HEK293T (cell line): Measurements from ENCODE around the gene SCUBE1.

Source experiments
- CTCF ChIA-PET: fragments of 350-600 bp; formaldehyde crosslinking; extraction: SDS; loops from one replicate; lab custom pipeline; 2021; ENCODE audit warnings: antibody characterized with exemption, inconsistent platforms; lab: Yijun Ruan, JAX
- POLR2A ChIA-PET: fragments of 350-600 bp; formaldehyde crosslinking; extraction: SDS; loops from one replicate; lab custom pipeline; 2020; ENCODE audit warnings: antibody characterized with exemption, inconsistent platforms; lab: Yijun Ruan, JAX
- DNase-seq: peaks from one replicate; pipeline ENCODE4 v3.0.0; 2012; ENCODE audit warnings: mixed read lengths; ENCODE audit errors: extremely low spot score
- ARNT ChIP-seq: fragments of 450-650 bp; IDR thresholded peaks from 2 replicates; pipeline ENCODE4 v1.6.1; 2017; ENCODE audit warnings: mild to moderate bottlenecking
- BHLHE40 ChIP-seq: fragments of 450-650 bp; IDR thresholded peaks from 2 replicates; pipeline ENCODE4 v1.6.1; 2016; ENCODE audit warnings: mild to moderate bottlenecking, moderate library complexity, borderline replicate concordance
- CTBP1 ChIP-seq: fragments of 450-650 bp; IDR thresholded peaks from 2 replicates; pipeline ENCODE4 v1.6.1; 2016; ENCODE audit warnings: borderline replicate concordance
- ELF4 ChIP-seq: fragments of 450-650 bp; IDR thresholded peaks from 2 replicates; pipeline ENCODE4 v1.6.1; 2017; ENCODE audit warnings: antibody characterized with exemption
- FOXA1 ChIP-seq: fragments of 450-650 bp; IDR thresholded peaks from 2 replicates; pipeline ENCODE4 v1.6.1; 2016; ENCODE audit warnings: mild to moderate bottlenecking
- FOXK2 ChIP-seq: fragments of 450-650 bp; IDR thresholded peaks from 2 replicates; pipeline ENCODE4 v1.6.1; 2016; ENCODE audit warnings: mild to moderate bottlenecking
- FOXM1 ChIP-seq: fragments of 450-650 bp; IDR thresholded peaks from 2 replicates; pipeline ENCODE4 v1.6.1; 2017; ENCODE audit warnings: mild to moderate bottlenecking, borderline replicate concordance
- HDGF ChIP-seq: fragments of 450-650 bp; IDR thresholded peaks from 2 replicates; pipeline ENCODE4 v1.6.1; 2017; ENCODE audit warnings: antibody characterized with exemption, borderline replicate concordance
- L3MBTL2 ChIP-seq: fragments of 450-650 bp; conservative IDR thresholded peaks from 2 replicates; pipeline ENCODE4 v1.6.1; 2016; ENCODE audit warnings: mild to moderate bottlenecking
- LEF1 ChIP-seq: fragments of 450-650 bp; IDR thresholded peaks from 2 replicates; pipeline ENCODE4 v1.6.1; 2017; ENCODE audit warnings: mild to moderate bottlenecking, borderline replicate concordance
- NFRKB ChIP-seq: fragments of 450-650 bp; IDR thresholded peaks from 2 replicates; pipeline ENCODE4 v1.6.1; 2016; ENCODE audit warnings: mild to moderate bottlenecking, moderate library complexity
- PKNOX1 ChIP-seq: fragments of 450-650 bp; IDR thresholded peaks from 2 replicates; pipeline ENCODE4 v1.6.1; 2016
- SP1 ChIP-seq: fragments of 450-650 bp; IDR thresholded peaks from 2 replicates; pipeline ENCODE4 v1.6.1; 2017
- SUZ12 ChIP-seq: fragments of 450-650 bp; IDR thresholded peaks from 2 replicates; pipeline ENCODE4 v1.6.1; 2016; ENCODE audit warnings: mild to moderate bottlenecking
- TARDBP ChIP-seq: fragments of 450-650 bp; IDR thresholded peaks from 2 replicates; pipeline ENCODE4 v1.6.1; 2016
- ZNF384 ChIP-seq: fragments of 450-650 bp; IDR thresholded peaks from 2 replicates; pipeline ENCODE4 v1.6.1; 2016

Gene SCUBE1

DNA sequence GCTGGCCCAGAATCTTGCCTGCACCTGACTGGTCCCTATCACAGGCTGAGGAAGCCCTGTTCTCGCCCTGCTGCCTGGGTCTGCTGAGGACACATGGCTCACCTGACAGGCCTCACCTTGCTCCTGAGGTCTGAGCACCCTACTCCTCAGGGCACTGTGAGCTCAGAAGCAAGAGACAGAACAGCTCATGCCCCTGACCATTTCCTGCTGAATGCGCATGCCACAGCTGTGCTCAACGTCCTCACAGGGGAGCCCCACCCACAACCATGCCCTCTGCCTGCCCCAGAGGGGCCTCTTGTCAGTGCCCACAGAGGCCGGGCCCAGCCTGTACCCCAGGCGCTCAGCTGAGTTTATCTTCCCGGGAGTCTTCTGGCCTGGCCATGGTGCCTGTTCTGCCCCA, 194.6 kb downstream of the SCUBE1 start:
- ChIA-PET POLR2A (interaction anchor here (0.6 to 1.2 kb wide), 2 partner anchors 39 to 775 kb away, joined by 3 to 4 read pairs; partner anchors contain the start of gene PNPLA3), CTCF (no interaction called here)
- DNase-seq, result no peak
- TF ChIP-seq NFRKB (no peak), FOXK2 (no peak), ARNT (no peak), FOXM1 (no peak), BHLHE40 (no peak), L3MBTL2 (no peak), SUZ12 (no peak), FOXA1 (no peak), PKNOX1 (no peak), TARDBP (no peak), HDGF (no peak), CTBP1 (no peak), SP1 (no peak), ELF4 (no peak), LEF1 (no peak)

GRCh38 chr22:43147821-43148220, 195.4 kb downstream of the SCUBE1 start:
- ChIA-PET POLR2A (no interaction called here), CTCF (no interaction called here)
- DNase-seq, result no peak
- TF ChIP-seq ELF4 (no peak), SP1 (no peak), NFRKB (no peak), BHLHE40 (no peak), L3MBTL2 (no peak), TARDBP (no peak), LEF1 (no peak), HDGF (no peak), FOXM1 (no peak), PKNOX1 (no peak), SUZ12 (no peak), ZNF384 (no peak), ARNT (no peak), FOXA1 (no peak), FOXK2 (no peak), CTBP1 (no peak)
